ENCODE results near the gene PNLIPRP3. TPM values are rescaled to one million over a fixed set of nuclear protein-coding genes. Genes with fewer than 3 reads are reported as not detected.
"Not testable (repeated sequence)": the region's sequence is repeated elsewhere in the genome, so short reads cannot be mapped to it uniquely, and the experiment has no call there.

The PNLIPRP3 gene
- polyA plus RNA-seq (2011; rRNA removed) (not detected in 2 replicates), polyA minus RNA-seq (2011; rRNA and poly(A)+ RNA removed) (not detected in 2 replicates)

- CTCF ChIA-PET, result no interaction called here
- POLR2A ChIA-PET, result no interaction called here
- no peak for TF ChIP-seq CTCF (IDR thresholded peaks at IDR 0.05; ENCODE audit: insufficient read depth, low read depth, low read length)
- Histone ChIP-seq H3K36me3 (ENCODE audit: control insufficient read depth, insufficient read depth, low read length) (no peaks in the 10 kb centered on the region), H3K4me3 (ENCODE audit: low read depth, low read length) (no peak within 1 kb of the TSS), H3K27me3 (ENCODE audit: control insufficient read depth, insufficient read depth, low read length) (no peaks in the 10 kb centered on the region)
- DNase-seq (ENCODE audit: low read depth), result no peak
These were observed at the start of gene PNLIPRP3 for GRCh38 chr10:116427671-116428070. PNLIPRP3 (plus strand) TSS chr10:116427847; CDS start chr10:116428013, 166 bp downstream.

- Histone ChIP-seq H3K27me3 (ENCODE audit: control insufficient read depth, insufficient read depth, low read length) (no peaks in the 10 kb centered on the region), H3K36me3 (ENCODE audit: control insufficient read depth, insufficient read depth, low read length) (no peaks in the 10 kb centered on the region), H3K4me3 (ENCODE audit: low read depth, low read length) (no peak overlapping the region)
- ChIA-PET POLR2A (no interaction called here), CTCF (interaction anchor here (4.4 kb wide), 1 partner anchor 676 kb away, joined by 29 read pairs; no protein-coding TSS in a partner anchor)
- TF ChIP-seq CTCF (IDR thresholded peaks at IDR 0.05; ENCODE audit: insufficient read depth, low read depth, low read length), result no peak
- no peak for DNase-seq (ENCODE audit: low read depth)
These were observed 45.4 kb upstream of the PNLIPRP3 start for GRCh38 chr10:116382290-116382689.

- Histone ChIP-seq H3K36me3 (ENCODE audit: control insufficient read depth, insufficient read depth, low read length) (no peaks in the 10 kb centered on the region), H3K27me3 (ENCODE audit: control insufficient read depth, insufficient read depth, low read length) (no peaks in the 10 kb centered on the region), H3K4me3 (ENCODE audit: low read depth, low read length) (no peak overlapping the region)
- no peak for DNase-seq (ENCODE audit: low read depth)
- ChIA-PET CTCF (interaction anchor here (0.6 to 4.4 kb wide), 15 partner anchors 8 to 1215 kb away, joined by 3 to 29 read pairs (median 4); no protein-coding TSS in a partner anchor), POLR2A (no interaction called here)
- no peak for TF ChIP-seq CTCF (IDR thresholded peaks at IDR 0.05; ENCODE audit: insufficient read depth, low read depth, low read length)
These were observed 42.3 kb upstream of the PNLIPRP3 start for GRCh38 chr10:116385311-116385710.

GRCh38 chr10:116385994-116386809 lies 41.4 kb upstream of the PNLIPRP3 start:
- DNase-seq (ENCODE audit: low read depth), result no peak
- Histone ChIP-seq H3K4me3 (ENCODE audit: low read depth, low read length) (no peak overlapping the region), H3K27me3 (ENCODE audit: control insufficient read depth, insufficient read depth, low read length) (no peaks in the 10 kb centered on the region), H3K36me3 (ENCODE audit: control insufficient read depth, insufficient read depth, low read length) (no peaks in the 10 kb centered on the region)
- POLR2A ChIA-PET, result no interaction called here
- peak; percentile 56 for TF ChIP-seq CTCF (IDR thresholded peaks at IDR 0.05; ENCODE audit: insufficient read depth, low read depth, low read length)
- CTCF ChIA-PET, result interaction anchor here (0.6 to 4.4 kb wide), 18 partner anchors 9 to 1216 kb away, joined by 3 to 29 read pairs (median 4); no protein-coding TSS in a partner anchor

- CTCF ChIA-PET, POLR2A ChIA-PET: not testable (repeated sequence)
These were observed 34.3 kb upstream of the PNLIPRP3 start for GRCh38 chr10:116393246-116393831.

More at GRCh38 chr10:116393246-116393831, 34.3 kb upstream of the PNLIPRP3 start:
- not testable (repeated sequence) for H3K4me3 ChIP-seq (ENCODE audit: low read depth, low read length); H3K27me3 ChIP-seq (ENCODE audit: control insufficient read depth, insufficient read depth, low read length); DNase-seq (ENCODE audit: low read depth); H3K36me3 ChIP-seq (ENCODE audit: control insufficient read depth, insufficient read depth, low read length)
